Thoracic aorta (tissue), 2 donors: Measurements from ENCODE around the gene DIS3L2. TPM values are rescaled to one million over a fixed set of nuclear protein-coding genes. Genes with fewer than 3 reads are reported as not detected.

Experiments used
- ATAC-seq: fragments of 150-250 bp; one replicate; pipeline ENCODE4 v1.8.0; 2017; ENCODE audit warnings: low read depth; ENCODE audit not compliant: insufficient number of reproducible peaks, low FRiP score
- DNase-seq: peaks from one replicate; pipeline ENCODE4 v3.0.0-alpha.2; 2020; ENCODE audit warnings: low spot score
- H3K27ac ChIP-seq, 2 donors: fragments of 200-600 bp; sonication (generic); 1 replicate in 1 of 2; 2 replicates in 1 of 2; pipeline ENCODE4 v1.5.1; 2016; ENCODE audit warnings: mild to moderate bottlenecking in 2 of 2, moderate library complexity in 2 of 2
- H3K27me3 ChIP-seq: fragments of 200-600 bp; sonication (generic); replicated peaks from 2 replicates; pipeline ENCODE4 v1.6.0; 2016; ENCODE audit warnings: mild to moderate bottlenecking; ENCODE audit not compliant: insufficient read depth
- H3K36me3 ChIP-seq: fragments of 200-600 bp; sonication (generic); one replicate; pipeline ENCODE4 v1.5.1; 2016
- H3K4me1 ChIP-seq, 2 donors: fragments of 200-600 bp; sonication (generic); 1 replicate in 1 of 2; 2 replicates in 1 of 2; pipeline versions ENCODE4 v1.5.1 to v1.6.0; 2016; ENCODE audit warnings: low read depth in 2 of 2, mild to moderate bottlenecking in 1 of 2; ENCODE audit not compliant: control insufficient read depth in 1 of 2
- H3K4me3 ChIP-seq: fragments of 200-600 bp; sonication (generic); 2 replicates; pipeline ENCODE4 v1.5.1; 2016; ENCODE audit warnings: mild to moderate bottlenecking
- H3K9me3 ChIP-seq: fragments of 200-600 bp; sonication (generic); 2 replicates; pipeline ENCODE4 v1.5.1; 2016
- total RNA-seq, 2 donors: library from RNA; depleted of rRNA; stranded (reverse); fragments of >200 nt; gene quantifications; one replicate each; pipeline versions ENCODE4 v1.1.0 to v1.2.3, GENCODE V29; 2016
- TF ChIP-seq, protein P1 (sequence below): fragments of 200-600 bp; sonication (generic); IDR thresholded peaks from one replicate; pipeline ENCODE4 v1.5.1; 2019; ENCODE audit warnings: antibody characterized with exemption

Gene DIS3L2
- total RNA-seq, 2 donors from 2014 or later: 26.4 to 32.5 TPM

- no peak overlapping the region for H3K27ac ChIP-seq
- no peak overlapping the region for H3K4me3 ChIP-seq
- no peaks in the 10 kb centered on the region for H3K4me1 ChIP-seq
- H3K36me3 ChIP-seq: no peaks in the 10 kb centered on the region
- no peak for DNase-seq
- TF ChIP-seq, protein P1, sequence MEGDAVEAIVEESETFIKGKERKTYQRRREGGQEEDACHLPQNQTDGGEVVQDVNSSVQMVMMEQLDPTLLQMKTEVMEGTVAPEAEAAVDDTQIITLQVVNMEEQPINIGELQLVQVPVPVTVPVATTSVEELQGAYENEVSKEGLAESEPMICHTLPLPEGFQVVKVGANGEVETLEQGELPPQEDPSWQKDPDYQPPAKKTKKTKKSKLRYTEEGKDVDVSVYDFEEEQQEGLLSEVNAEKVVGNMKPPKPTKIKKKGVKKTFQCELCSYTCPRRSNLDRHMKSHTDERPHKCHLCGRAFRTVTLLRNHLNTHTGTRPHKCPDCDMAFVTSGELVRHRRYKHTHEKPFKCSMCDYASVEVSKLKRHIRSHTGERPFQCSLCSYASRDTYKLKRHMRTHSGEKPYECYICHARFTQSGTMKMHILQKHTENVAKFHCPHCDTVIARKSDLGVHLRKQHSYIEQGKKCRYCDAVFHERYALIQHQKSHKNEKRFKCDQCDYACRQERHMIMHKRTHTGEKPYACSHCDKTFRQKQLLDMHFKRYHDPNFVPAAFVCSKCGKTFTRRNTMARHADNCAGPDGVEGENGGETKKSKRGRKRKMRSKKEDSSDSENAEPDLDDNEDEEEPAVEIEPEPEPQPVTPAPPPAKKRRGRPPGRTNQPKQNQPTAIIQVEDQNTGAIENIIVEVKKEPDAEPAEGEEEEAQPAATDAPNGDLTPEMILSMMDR: no peak
- no peaks in the 10 kb centered on the region for H3K27me3 ChIP-seq
- no peaks in the 10 kb centered on the region for H3K9me3 ChIP-seq
- ATAC-seq: no peak
Measured at GRCh38 chr2:232299084-232299483, 337.6 kb downstream of the DIS3L2 start.

DNA sequence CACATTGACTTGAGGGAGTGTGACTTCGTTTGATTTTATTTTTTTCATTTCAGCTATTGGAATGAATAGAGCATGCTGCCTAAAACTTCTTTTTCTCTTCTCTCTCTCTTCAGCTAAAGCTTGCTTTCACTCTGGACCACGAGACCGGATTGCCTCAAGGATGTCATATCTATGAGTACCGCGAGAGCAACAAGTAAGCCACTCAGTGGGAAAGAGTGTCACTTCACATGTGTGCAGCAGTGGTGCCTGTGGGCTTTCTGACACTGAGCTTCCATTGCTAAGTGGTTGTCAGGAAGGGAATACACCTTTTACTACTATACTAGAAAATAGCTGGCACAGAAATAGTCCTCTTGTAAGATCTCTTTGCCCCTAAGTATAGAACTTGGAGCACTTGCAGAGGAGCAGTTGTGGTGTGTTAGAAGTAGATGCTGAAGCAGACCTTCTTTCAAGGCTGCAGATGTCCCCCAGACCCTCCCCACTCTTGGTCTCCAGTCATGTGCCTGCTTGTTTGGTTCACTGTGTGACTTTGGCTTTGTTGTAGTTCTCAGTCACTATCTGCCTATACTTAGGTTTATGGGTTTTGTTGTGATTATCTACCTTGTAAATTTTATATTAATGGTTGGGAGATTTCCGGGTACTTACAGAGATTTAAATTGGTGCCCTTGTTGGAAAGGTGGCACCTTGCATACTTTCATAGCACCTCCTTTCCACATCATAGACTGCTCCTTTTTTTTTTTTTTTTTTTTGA is 338.6 kb downstream of the DIS3L2 start:
- Histone ChIP-seq H3K4me3 (no peak overlapping the region), H3K36me3 (no peaks in the 10 kb centered on the region), H3K27me3 (no peaks in the 10 kb centered on the region), H3K27ac (no peak overlapping the region), H3K9me3 (no peaks in the 10 kb centered on the region), H3K4me1 (no peaks in the 10 kb centered on the region)
- no peak for ATAC-seq
- TF ChIP-seq, protein P1: no peak
- no peak for DNase-seq

GRCh38 chr2:232300894-232301387 is 339.4 kb downstream of the DIS3L2 start:
- no peak for DNase-seq
- no peak overlapping the region for H3K4me3 ChIP-seq
- H3K27me3 ChIP-seq: no peaks in the 10 kb centered on the region
- H3K4me1 ChIP-seq: no peaks in the 10 kb centered on the region
- TF ChIP-seq, protein P1: no peak
- H3K36me3 ChIP-seq: no peaks in the 10 kb centered on the region
- no peak overlapping the region for H3K27ac ChIP-seq
- ATAC-seq: no peak
- H3K9me3 ChIP-seq: no peaks in the 10 kb centered on the region

DNA sequence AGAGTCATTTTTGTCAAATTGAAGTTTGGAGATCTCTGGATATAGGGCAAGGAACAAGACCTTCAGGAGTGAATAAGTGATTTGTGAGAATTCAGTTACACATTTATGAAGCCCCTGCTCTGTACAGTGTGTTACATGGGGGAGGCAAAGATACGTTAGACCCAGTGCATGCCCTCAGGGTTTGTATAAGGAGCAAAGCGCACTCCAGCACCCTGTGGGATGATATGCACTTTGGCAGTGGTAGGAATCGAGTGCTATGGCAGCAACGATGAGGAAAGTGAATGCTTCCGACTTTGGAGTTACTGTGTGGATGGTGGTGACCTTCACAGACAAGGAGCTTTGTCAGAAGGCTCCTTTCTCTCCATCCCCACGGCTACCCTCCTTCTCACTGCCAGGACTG is 342.7 kb downstream of the DIS3L2 start:
- Histone ChIP-seq H3K4me3 (no peak overlapping the region), H3K27me3 (no peaks in the 10 kb centered on the region), H3K9me3 (no peaks in the 10 kb centered on the region), H3K36me3 (no peaks in the 10 kb centered on the region), H3K27ac (no peak overlapping the region), H3K4me1 (no peaks in the 10 kb centered on the region)
- TF ChIP-seq, protein P1: no peak
- ATAC-seq: no peak
- no peak for DNase-seq

GRCh38 chr2:232306741-232307305 is 345.3 kb downstream of the DIS3L2 start:
- no peaks in the 10 kb centered on the region for H3K27me3 ChIP-seq
- no peak overlapping the region for H3K4me3 ChIP-seq
- no peaks in the 10 kb centered on the region for H3K4me1 ChIP-seq
- no peaks in the 10 kb centered on the region for H3K9me3 ChIP-seq
- no peaks in the 10 kb centered on the region for H3K36me3 ChIP-seq
- ATAC-seq (no peak), DNase-seq (no peak)
- TF ChIP-seq, protein P1: no peak
- no peak overlapping the region for H3K27ac ChIP-seq
